Coronary artery (tissue), 2 donors: Measurements from ENCODE around the gene ZNF117.

Experiments used
- DNase-seq: peaks from one replicate; pipeline ENCODE4 v3.0.0-alpha.2; 2017; ENCODE audit warnings: low spot score
- H3K27ac ChIP-seq, 2 donors: fragments of 200-600 bp; sonication (generic); one replicate each; pipeline ENCODE4 v1.5.1; 2016 to 2019
- H3K4me3 ChIP-seq: fragments of 200-600 bp; sonication (generic); 2 replicates; pipeline ENCODE4 v1.5.1; 2016; ENCODE audit warnings: mild to moderate bottlenecking, moderate library complexity
- TF ChIP-seq, protein P1 (sequence below): fragments of 200-600 bp; sonication (generic); IDR thresholded peaks from one replicate; pipeline ENCODE4 v1.5.1; 2019; ENCODE audit warnings: antibody characterized with exemption

ZNF117 gene

DNA sequence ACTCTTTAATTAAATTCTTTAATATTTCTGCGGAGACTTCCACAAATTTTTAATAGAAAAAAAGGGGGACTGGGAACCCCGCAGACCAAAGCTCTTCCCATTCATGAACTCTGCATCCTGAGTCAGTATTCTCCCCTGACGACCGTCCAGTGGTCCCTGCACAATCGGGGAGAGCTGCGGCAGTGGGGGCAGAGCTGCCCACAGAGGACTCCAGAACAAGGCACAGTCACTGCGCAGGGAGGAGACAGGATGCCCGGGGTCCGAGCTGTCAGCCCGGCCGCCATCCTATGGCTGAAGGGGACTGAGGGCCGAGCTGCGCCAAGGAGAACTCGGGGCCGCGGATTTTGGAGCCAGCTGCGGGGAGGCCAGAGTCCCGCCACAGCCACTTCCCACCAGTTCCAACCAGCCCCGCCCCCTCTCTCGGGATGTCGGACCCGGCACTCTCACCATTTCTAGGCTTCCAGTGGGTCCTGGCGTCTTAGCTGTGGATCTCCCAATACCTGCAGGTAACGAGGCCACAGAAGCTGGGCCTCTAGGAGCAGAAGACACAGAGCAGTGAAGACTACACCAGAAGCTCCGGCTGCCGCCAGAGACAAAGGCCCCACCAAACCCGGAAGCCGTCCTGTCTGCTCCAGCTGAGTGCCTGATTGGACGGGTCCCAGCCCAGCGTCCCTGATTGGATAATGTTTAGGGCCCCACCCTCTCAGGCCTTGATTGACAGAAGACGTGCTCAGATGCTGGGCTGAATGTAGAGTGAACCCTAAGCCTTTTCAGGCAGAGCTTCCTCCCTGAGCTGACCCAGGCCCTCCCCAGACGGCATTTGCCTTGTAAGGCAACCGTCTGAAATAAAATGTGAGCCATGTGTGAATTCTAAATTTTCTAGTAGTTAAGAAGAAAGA is 15.5 kb upstream of the ZNF117 start, which contains the start of gene ERV3-1:
TSS of gene ERV3-1 (minus strand) at position 594 of the 899 bp plus-strand sequence. CDS start 13,661 bp downstream, outside the sequence.
- peak within 1 kb of the TSS; percentile 65 to 88 for H3K27ac ChIP-seq
- H3K4me3 ChIP-seq = peak within 1 kb of the TSS; percentile 88
- peak; percentile 97 for DNase-seq
- TF ChIP-seq, protein P1, sequence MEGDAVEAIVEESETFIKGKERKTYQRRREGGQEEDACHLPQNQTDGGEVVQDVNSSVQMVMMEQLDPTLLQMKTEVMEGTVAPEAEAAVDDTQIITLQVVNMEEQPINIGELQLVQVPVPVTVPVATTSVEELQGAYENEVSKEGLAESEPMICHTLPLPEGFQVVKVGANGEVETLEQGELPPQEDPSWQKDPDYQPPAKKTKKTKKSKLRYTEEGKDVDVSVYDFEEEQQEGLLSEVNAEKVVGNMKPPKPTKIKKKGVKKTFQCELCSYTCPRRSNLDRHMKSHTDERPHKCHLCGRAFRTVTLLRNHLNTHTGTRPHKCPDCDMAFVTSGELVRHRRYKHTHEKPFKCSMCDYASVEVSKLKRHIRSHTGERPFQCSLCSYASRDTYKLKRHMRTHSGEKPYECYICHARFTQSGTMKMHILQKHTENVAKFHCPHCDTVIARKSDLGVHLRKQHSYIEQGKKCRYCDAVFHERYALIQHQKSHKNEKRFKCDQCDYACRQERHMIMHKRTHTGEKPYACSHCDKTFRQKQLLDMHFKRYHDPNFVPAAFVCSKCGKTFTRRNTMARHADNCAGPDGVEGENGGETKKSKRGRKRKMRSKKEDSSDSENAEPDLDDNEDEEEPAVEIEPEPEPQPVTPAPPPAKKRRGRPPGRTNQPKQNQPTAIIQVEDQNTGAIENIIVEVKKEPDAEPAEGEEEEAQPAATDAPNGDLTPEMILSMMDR = no peak

DNA sequence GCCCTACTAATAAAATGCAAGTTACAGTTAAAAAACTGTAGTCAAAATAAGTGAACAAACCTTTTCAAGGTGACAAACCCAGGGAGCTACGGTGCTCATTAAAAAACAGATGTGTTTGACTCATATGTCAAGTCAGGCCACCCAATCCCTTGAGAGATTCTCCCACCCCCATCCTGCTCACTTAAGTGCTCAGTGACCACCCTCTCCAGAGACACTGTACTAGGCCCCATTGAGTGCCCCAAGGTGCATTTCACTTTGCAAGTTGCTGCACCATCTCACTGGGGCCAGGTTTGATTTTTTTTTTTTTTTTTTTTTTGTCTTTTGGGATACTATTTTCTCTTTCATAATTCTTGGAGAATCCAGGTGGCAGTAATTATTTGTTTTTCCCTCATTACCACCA is 13.7 kb upstream of the ZNF117 start:
- peak overlapping the region; percentile 88 for H3K4me3 ChIP-seq
- no peak overlapping the region for H3K27ac ChIP-seq
- TF ChIP-seq, protein P1 = no peak
- DNase-seq = no peak

GRCh38 chr7:65002972-65003585 is 12.2 kb upstream of the ZNF117 start:
- no peak for DNase-seq
- Histone ChIP-seq H3K4me3 (no peak overlapping the region), H3K27ac (no peak overlapping the region)
- TF ChIP-seq, protein P1 = no peak

- no peak for DNase-seq
- H3K27ac ChIP-seq = peak overlapping the region in 1 of 2 donors; percentile 18
- TF ChIP-seq, protein P1 = no peak
- H3K4me3 ChIP-seq = no peak overlapping the region
These were observed 10.5 kb upstream of the ZNF117 start for GRCh38 chr7:65001291-65001814.

- Histone ChIP-seq H3K4me3 (peak overlapping the region; percentile 14), H3K27ac (peak overlapping the region in 1 of 2 donors; percentile 57)
- DNase-seq = peak; percentile 75
- TF ChIP-seq, protein P1 = no peak
These were observed 8.5 kb upstream of the ZNF117 start for GRCh38 chr7:64999165-65000004.

DNA sequence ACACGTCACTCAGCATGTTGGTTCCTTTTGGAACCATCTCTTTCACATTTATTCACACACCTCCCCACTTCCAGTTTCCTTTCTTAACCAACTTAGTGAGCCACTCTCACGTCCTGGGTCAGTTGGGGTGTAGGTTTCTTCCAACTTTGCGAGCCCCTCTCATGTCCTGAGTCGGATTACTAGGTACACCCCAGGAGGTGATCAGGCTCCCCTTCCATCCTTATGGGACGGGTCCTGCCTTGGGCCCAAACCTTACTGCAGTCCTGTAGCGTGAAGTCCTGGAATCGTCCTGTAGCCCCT is 8.0 kb upstream of the ZNF117 start:
- DNase-seq = no peak
- TF ChIP-seq, protein P1 = no peak
- H3K27ac ChIP-seq = peak overlapping the region in 1 of 2 donors; percentile 57
- peak overlapping the region; percentile 14 for H3K4me3 ChIP-seq
